Activated CD8-positive, alpha-beta memory T cell treated with anti-CD3 and anti-CD28 coated beads, Interleukin-2, amount 50 U/mL, for 24 hours (primary cell): ENCODE data around the gene TDRD9.
"Not testable (repeated sequence)": the region's sequence is repeated elsewhere in the genome, so short reads cannot be mapped to it uniquely, and the experiment has no call there.

Experiments used
- DNase-seq: peaks from one replicate; pipeline ENCODE4 v3.0.0-alpha.2; 2020; ENCODE audit errors: extremely low read depth

Gene TDRD9

GRCh38 chr14:103980623-103981238 lies 52.5 kb downstream of the TDRD9 start:
- DNase-seq: not testable (repeated sequence)

- DNase-seq: no peak
These were observed 55.9 kb downstream of the TDRD9 start for GRCh38 chr14:103984196-103984595.

GRCh38 chr14:103989034-103989433 lies 60.8 kb downstream of the TDRD9 start:
- no peak for DNase-seq

- no peak for DNase-seq
These were observed 61.7 kb downstream of the TDRD9 start for GRCh38 chr14:103989964-103990363.

- no peak for DNase-seq
These were observed 66.4 kb downstream of the TDRD9 start for GRCh38 chr14:103994535-103995184.

- DNase-seq: no peak
These were observed 67.6 kb downstream of the TDRD9 start for GRCh38 chr14:103995876-103996275.

GRCh38 chr14:103997391-103997790 lies 69.1 kb downstream of the TDRD9 start:
- no peak for DNase-seq

GRCh38 chr14:103998027-103998426 lies 69.8 kb downstream of the TDRD9 start:
- no peak for DNase-seq

- DNase-seq: no peak
These were observed 71.7 kb downstream of the TDRD9 start for GRCh38 chr14:103999795-104000440.

- no peak for DNase-seq
These were observed 72.7 kb downstream of the TDRD9 start for GRCh38 chr14:104001003-104001402.

GRCh38 chr14:104003616-104004015 lies 75.4 kb downstream of the TDRD9 start:
- DNase-seq: no peak

GRCh38 chr14:104004849-104005248 lies 76.6 kb downstream of the TDRD9 start:
- no peak for DNase-seq

- no peak for DNase-seq
These were observed 77.2 kb downstream of the TDRD9 start for GRCh38 chr14:104005489-104005888.

GRCh38 chr14:104007121-104007520 lies 78.9 kb downstream of the TDRD9 start:
- no peak for DNase-seq

- DNase-seq: no peak
These were observed 81.0 kb downstream of the TDRD9 start for GRCh38 chr14:104009297-104009696.

- DNase-seq: no peak
These were observed 83.7 kb downstream of the TDRD9 start for GRCh38 chr14:104011824-104012517.

GRCh38 chr14:104014764-104015163 lies 86.5 kb downstream of the TDRD9 start:
- DNase-seq: no peak

- DNase-seq: no peak
These were observed 88.8 kb downstream of the TDRD9 start for GRCh38 chr14:104016873-104017650.

- no peak for DNase-seq
These were observed 90.8 kb downstream of the TDRD9 start for GRCh38 chr14:104019029-104019428.

GRCh38 chr14:104019806-104020205 lies 91.5 kb downstream of the TDRD9 start:
- DNase-seq: no peak

- no peak for DNase-seq
These were observed 92.2 kb downstream of the TDRD9 start for GRCh38 chr14:104020471-104020870.
